ENCODE data around the gene RASGRP2.

GRCh38 chr11:64745521-64746328, 1.8 kb upstream of the RASGRP2 start:
- TF ChIP-seq CTCF (IDR thresholded peaks at IDR 0.05), result no peak
- no peak for TF ChIP-seq EP300 (IDR thresholded peaks at IDR 0.05)
- peak; percentile 89 for TF ChIP-seq POLR2AphosphoS5 (IDR thresholded peaks at IDR 0.05)
- peak; percentile 63 to 76 for TF ChIP-seq POLR2A (IDR thresholded peaks at IDR 0.05)
